ENCODE measurements around the gene MARCKSL1.
A peak's percentile ranks its signal among the peaks of the same experiment; 100 is the strongest.

MARCKSL1 gene, protein sequence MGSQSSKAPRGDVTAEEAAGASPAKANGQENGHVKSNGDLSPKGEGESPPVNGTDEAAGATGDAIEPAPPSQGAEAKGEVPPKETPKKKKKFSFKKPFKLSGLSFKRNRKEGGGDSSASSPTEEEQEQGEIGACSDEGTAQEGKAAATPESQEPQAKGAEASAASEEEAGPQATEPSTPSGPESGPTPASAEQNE

DNA sequence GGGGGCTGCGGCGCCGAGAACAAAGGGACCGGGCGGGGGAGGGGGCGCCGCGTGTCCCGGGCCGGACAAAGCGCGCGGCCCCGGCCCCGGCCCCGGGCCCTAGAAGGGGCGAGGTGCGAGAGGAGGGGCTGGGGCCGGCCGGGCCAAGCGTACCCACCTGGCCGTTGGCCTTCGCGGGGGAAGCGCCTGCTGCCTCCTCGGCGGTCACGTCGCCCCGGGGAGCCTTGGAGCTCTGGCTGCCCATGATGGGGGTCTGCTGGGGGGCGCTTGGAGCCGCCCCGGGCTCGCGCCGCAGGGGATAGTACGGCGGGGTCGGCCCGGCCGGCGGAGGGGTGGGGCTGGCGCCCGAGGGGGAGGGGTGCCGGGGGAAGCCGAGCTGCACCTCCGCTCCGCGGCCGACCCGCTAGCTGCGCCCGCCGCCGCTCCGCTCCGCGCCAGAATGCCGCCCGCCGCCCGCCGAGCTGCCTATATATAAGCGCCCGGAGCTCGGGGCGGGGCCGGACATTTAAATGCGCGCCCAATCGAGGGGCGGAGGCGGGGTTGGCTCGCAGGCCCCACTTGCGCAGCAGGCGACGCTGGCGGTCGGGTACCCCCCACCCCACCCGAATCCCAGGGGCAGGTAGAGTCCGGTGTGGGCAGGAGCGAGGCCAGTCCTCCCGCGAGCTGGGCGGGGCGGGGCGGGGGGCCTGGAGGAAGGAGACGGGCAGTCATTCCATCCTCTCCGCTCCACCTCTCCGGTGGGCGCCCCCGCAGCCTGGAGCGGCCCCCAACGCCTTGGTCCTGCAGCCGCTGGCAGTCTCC lies at the start of gene MARCKSL1:
MARCKSL1 (minus strand) TSS at position 444 of the 801 bp plus-strand sequence; CDS start at position 244, 200 bp downstream.
- TF ChIP-seq ZNF274 (IDR thresholded peaks at IDR 0.05; ENCODE audit: low read depth, low read length) = no peak
- peak within 1 kb of the TSS; percentile 61 for H3K4me3 ChIP-seq (ENCODE audit: low read length)

DNA sequence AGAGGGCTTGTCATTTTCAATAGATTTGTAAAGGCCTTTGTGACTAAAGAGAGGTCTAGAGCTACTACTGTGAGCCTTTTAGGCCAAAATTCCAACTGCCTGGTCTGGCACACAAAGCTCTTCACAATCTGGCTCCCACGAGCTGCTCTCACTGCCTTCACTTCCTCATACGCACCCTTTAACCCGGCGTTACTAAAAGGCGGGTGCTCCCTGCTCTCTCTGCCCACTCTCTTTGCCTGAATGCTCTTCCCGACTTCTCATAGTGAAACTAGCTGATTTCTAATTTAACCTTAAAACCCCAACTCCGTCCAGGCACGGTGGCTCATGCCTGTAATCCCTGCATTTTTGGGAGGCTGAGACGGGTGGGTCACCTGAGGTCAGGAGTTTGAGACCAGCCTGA lies 44.0 kb upstream of the MARCKSL1 start:
- TF ChIP-seq ZNF274 (IDR thresholded peaks at IDR 0.05; ENCODE audit: low read depth, low read length) = no peak
- H3K4me3 ChIP-seq (ENCODE audit: low read length) = no peak overlapping the region

DNA sequence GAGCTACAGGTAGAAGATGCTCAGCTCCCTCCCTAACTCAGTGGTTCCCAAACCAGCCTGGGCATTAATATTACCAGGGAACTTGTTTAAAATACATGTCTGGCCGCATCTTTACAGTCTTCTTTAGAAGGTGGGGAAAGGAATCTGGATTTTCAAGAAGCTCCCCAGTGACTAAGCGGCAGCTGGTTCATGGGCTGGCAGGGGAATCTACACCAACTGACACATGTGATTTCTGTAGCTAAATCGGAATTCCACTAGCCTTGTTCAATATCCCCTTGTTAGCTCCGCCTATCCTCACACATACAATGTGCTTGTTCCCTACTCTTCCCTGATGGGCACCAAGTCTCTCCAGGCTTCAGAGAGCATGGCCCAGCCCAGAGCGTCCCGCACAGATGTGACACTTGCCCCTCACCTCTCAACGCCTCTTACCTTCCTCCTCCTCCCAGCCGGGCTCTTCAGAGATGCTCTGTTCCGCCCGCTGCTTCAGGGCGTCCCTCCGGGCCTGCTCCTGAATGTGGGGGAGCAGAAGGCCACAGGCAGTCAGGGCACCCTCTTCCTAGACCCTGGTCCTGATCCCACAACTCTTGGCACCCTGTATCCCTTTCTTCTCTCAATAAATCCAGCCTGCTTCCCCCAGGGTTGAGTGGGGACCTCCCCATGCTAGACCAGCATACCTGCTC lies 41.6 kb upstream of the MARCKSL1 start:
- no peak for TF ChIP-seq ZNF274 (IDR thresholded peaks at IDR 0.05; ENCODE audit: low read depth, low read length)
- no peak overlapping the region for H3K4me3 ChIP-seq (ENCODE audit: low read length)

DNA sequence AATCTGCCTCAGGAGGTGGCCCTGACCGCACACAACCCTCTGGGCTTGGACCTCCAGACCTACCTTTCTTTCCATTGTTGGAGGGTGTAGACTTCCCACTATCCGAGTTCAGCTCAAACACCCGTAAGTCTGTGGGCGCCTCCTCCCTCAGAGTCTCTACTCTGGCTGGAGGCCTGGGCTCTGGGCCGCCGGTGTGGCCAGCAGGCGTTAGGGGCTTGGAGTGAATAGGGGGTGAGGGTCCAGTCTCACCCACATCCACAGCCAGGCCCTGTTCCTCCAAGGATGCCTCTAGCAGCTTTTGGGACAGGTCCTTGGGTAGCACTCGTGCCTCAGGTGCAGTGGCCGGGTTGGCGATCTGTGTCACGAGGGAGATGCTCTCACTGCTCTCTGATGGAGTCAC lies 40.2 kb upstream of the MARCKSL1 start:
- no peak overlapping the region for H3K4me3 ChIP-seq (ENCODE audit: low read length)
- TF ChIP-seq ZNF274 (IDR thresholded peaks at IDR 0.05; ENCODE audit: low read depth, low read length) = no peak

DNA sequence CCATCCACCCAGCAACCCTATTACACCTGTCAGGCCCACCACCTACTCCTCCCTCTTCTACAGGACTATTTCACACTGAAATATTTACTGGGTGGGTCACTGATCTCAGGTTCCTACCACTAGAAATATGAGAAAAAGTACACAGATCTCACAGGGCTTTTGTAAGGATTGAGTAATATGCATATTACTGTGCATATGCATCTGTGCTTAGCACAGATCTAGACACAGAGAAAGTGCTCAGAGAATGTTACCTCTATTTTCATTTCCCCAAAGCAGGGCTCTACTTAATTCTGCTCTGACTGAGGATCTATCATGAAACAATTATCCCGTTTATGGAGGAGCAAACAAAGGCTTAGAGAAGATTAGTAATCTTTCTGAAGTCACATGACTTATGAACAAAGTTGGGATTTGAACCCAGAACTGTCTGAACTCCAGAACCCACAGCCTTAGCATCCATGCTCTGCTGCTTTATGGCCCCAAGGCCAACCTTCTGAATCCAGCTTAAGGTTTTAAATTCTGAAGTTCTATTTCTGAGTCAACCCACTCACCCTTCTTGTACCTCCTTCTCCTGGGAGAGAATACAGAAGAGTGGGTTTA lies 38.1 kb upstream of the MARCKSL1 start:
- no peak for TF ChIP-seq ZNF274 (IDR thresholded peaks at IDR 0.05; ENCODE audit: low read depth, low read length)

DNA sequence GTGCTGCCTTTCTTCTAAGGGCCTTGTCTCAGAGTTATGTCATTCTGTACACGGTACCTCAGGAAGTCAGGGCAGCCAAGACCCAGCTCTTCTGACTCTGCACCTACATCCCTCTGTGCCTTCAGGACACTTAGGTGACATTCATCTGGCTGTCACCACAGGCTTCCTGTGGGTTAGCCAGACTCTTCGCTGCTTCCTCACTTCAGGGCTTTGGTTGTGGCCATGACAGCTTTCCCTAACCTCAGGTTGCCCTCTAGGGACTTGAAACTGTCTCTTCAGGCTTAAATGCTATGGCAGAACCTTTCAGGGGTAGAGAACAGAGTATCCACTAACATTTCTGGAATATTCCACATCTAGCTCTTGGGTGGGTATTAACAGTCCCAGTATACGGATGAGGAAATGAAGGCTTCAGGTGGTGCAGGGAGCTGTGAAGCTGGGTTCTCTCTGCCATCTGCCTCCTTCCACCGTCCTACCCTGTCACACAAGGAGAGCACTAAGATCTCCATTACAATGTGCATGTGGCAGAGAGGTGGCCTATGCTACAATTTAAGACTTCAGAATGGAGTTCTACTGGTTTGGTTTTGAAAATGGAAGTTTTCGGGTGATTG lies 36.2 kb upstream of the MARCKSL1 start:
- H3K4me3 ChIP-seq (ENCODE audit: low read length) = no peak overlapping the region
- no peak for TF ChIP-seq ZNF274 (IDR thresholded peaks at IDR 0.05; ENCODE audit: low read depth, low read length)

More for the DNA sequence above, 38.1 kb upstream of the MARCKSL1 start:
- H3K4me3 ChIP-seq (ENCODE audit: low read length) = no peak overlapping the region

DNA sequence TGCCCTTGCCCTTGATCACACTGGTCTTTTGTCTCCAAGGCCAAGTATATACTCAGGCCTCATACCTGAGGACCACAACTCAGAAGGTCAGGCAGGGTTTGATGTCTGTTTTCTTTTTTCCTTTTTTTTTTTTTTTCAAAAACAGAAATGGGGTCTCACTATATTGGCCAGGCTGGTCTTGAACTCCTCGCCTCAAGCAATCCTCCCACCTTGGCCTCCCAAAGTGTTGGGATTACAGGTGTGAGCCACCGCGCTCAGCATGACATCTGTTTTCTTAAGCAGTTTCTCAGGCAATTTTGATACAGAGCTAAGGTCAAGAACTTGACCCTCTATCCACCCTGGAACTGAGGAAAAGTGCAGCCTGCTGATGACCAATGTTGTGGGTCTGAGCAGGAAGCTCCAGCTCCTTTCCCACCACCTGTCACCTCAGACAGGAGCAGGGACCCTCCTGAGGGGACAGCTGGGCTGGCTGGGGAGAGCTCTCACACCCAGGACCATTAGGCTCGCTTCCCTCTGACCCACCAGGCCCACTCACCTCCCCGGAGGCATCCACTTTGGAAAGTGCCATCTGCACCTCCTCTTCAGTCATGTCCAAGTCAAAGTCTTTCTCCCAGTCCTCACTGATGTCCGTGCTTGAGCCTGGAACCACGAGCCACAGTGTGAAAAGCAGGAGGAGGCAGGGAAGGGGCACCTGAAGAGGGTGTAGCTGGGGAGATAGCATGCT lies 32.0 kb upstream of the MARCKSL1 start:
- H3K4me3 ChIP-seq (ENCODE audit: low read length) = no peak overlapping the region
- TF ChIP-seq ZNF274 (IDR thresholded peaks at IDR 0.05; ENCODE audit: low read depth, low read length) = no peak

DNA sequence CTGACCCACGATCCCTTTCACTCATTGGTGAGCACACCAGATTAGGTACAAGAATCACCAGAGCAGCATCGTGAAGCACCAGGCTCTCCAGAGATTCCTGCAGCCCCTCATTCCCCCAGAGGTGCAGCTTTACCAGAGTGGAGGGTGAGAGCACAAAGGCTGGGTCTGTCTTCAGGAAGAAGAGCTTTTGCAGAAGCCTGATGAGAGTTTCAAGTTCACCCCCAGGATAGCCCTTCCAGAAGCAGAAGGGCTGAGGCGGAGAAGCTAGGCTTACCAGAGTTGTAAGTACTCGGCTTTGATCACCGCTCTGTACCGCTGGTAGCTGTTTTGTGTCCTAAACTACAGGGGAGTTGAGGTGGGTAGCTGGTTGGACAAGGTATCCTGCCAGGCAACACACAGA lies 29.4 kb upstream of the MARCKSL1 start:
- H3K4me3 ChIP-seq (ENCODE audit: low read length) = no peak overlapping the region
- no peak for TF ChIP-seq ZNF274 (IDR thresholded peaks at IDR 0.05; ENCODE audit: low read depth, low read length)

DNA sequence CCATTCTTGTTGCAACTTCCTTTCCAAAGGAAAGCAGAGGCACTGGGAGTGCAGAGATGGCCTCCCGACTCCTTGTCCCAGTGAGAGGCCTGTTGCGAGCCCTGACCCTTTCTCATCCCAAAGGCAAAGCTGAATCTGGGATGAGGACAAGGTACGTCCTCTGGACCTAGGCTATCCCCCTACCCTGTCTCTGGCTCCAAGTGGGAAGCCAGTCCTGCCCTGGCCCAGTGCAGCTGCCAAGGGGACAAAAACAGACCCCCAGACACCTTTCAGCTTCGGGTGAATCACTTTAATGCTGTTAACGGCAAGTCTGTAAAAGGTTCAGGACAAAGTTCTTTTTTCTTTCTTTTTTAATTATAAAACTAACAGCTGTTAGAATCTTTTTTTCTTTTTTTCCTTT lies 28.8 kb upstream of the MARCKSL1 start:
- H3K4me3 ChIP-seq (ENCODE audit: low read length) = no peak overlapping the region
- TF ChIP-seq ZNF274 (IDR thresholded peaks at IDR 0.05; ENCODE audit: low read depth, low read length) = no peak

DNA sequence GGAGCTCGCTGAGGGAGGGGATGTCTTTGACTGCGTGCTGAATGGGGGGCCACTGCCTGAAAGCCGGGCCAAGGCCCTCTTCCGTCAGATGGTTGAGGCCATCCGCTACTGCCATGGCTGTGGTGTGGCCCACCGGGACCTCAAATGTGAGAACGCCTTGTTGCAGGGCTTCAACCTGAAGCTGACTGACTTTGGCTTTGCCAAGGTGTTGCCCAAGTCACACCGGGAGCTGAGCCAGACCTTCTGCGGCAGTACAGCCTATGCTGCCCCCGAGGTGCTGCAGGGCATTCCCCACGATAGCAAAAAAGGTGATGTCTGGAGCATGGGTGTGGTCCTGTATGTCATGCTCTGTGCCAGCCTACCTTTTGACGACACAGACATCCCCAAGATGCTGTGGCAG lies 27.7 kb upstream of the MARCKSL1 start:
- TF ChIP-seq ZNF274 (IDR thresholded peaks at IDR 0.05; ENCODE audit: low read depth, low read length) = no peak
- no peak overlapping the region for H3K4me3 ChIP-seq (ENCODE audit: low read length)

DNA sequence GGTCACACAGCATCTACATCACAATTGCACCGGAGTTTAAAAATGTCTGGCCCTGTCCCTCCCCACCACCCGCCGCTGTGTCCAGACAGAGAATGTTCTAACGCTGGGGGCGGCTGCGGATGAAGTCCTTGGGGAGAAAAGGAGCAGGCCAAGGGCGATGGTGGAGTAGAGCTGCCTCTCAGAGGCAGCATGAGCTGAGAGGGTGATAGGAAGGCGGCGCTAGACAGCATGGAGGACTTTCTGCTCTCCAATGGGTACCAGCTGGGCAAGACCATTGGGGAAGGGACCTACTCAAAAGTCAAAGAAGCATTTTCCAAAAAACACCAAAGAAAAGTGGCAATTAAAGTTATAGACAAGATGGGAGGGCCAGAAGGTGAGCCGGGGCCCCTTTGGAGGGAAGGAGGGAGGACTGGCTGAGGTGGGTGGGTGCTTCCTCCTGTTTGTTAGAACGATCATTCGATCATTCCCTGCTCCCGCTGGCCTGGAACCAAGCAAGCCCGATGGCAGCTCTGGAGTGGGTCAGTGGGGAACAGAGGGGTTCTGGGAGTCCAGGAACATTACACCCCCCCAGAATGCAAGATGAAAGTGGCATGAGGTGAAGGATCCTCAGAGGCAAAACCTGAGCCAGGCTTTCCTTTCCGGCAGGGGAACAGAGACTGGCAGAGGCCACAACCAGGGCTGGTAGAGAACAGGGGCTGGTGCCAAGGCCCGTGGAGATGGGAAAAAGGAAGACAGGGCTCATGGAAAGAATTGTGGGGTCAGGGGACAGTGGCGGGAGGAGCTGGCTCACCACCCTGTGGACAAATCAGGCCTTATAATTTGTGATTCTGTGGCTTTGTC lies 26.7 kb upstream of the MARCKSL1 start, which contains the start of the genes FAM229A and TSSK3:
FAM229A (minus strand) TSS at position 12 of the 840 bp plus-strand sequence. CDS start 394 bp downstream, outside the sequence.
TSSK3 (plus strand) TSS at position 66 of the 840 bp plus-strand sequence; CDS start at position 229, 163 bp downstream.
- peak within 1 kb of the TSS; percentile 4; the same call in 1 of the 2 replicates for H3K4me3 ChIP-seq (ENCODE audit: low read length)
- no peak for TF ChIP-seq ZNF274 (IDR thresholded peaks at IDR 0.05; ENCODE audit: low read depth, low read length)
